OCI-LY3 (cell line): ENCODE results near the gene HOXC5.

ENCODE experiments used
- CTCF ChIP-seq: fragments of 200-600, 300-600 bp; sonication (generic); IDR thresholded peaks from 2 replicates; pipeline ENCODE4 v1.5.1; 2014; ENCODE audit warnings: antibody characterized with exemption, low read length, low read depth
- EZH2phosphoT487 ChIP-seq: fragments of 200-600 bp; shearing (Covaris generic); IDR thresholded peaks from 2 replicates; pipeline ENCODE4 v1.6.1; 2018; ENCODE audit warnings: antibody characterized with exemption, mixed run types, low read depth

- TF ChIP-seq CTCF (no peak), EZH2phosphoT487 (no peak)
Measured at GRCh38 chr12:54014377-54015017, 18.4 kb upstream of the HOXC5 start.
